Right atrium auricular region (tissue), 2 donors: Measurements from ENCODE around the gene NPC1. TPM values are rescaled to one million over a fixed set of nuclear protein-coding genes. Genes with fewer than 3 reads are reported as not detected.
"Not testable (repeated sequence)": the region's sequence is repeated elsewhere in the genome, so short reads cannot be mapped to it uniquely, and the experiment has no call there.

Source experiments
- DNase-seq: peaks from one replicate; pipeline ENCODE4 v3.0.0-alpha.2; 2019; ENCODE audit warnings: low spot score
- H3K27ac ChIP-seq, 2 donors: fragments of 200-600 bp; sonication (generic); 1 replicate in 1 of 2; 2 replicates in 1 of 2; pipeline ENCODE4 v1.5.1; 2016 to 2019
- H3K27me3 ChIP-seq, 2 donors: fragments of 200-600 bp; sonication (generic); one replicate each; pipeline versions ENCODE4 v1.5.1 to v1.6.0; 2017 to 2019
- H3K36me3 ChIP-seq: fragments of 200-600 bp; sonication (generic); one replicate; pipeline ENCODE4 v1.5.1; 2016
- H3K4me1 ChIP-seq, 2 donors: fragments of 200-600 bp; sonication (generic); one replicate each; pipeline versions ENCODE4 v1.5.1 to v1.6.0; 2017 to 2019
- H3K4me3 ChIP-seq, 2 donors: fragments of 200-600 bp; sonication (generic); 1 replicate in 1 of 2; 2 replicates in 1 of 2; pipeline ENCODE4 v1.5.1; 2017 to 2019; ENCODE audit warnings: mild to moderate bottlenecking in 1 of 2, moderate library complexity in 1 of 2
- H3K9me3 ChIP-seq, 2 donors: fragments of 200-600 bp; sonication (generic); one replicate each; pipeline ENCODE4 v1.5.1; 2019
- total RNA-seq, 2 donors: library from RNA; depleted of rRNA; stranded (reverse); fragments of >200 nt; gene quantifications; one replicate each; pipeline ENCODE4 v1.1.0, GENCODE V29; 2016
- TF ChIP-seq, protein P1 (sequence below), 2 donors: fragments of 200-600 bp; sonication (generic); IDR thresholded peaks; one replicate each; pipeline ENCODE4 v1.5.1; 2019; ENCODE audit warnings: antibody characterized with exemption in 2 of 2

The NPC1 gene
- total RNA-seq, 2 donors from 2014 or later: 16.2 to 26.4 TPM

DNA sequence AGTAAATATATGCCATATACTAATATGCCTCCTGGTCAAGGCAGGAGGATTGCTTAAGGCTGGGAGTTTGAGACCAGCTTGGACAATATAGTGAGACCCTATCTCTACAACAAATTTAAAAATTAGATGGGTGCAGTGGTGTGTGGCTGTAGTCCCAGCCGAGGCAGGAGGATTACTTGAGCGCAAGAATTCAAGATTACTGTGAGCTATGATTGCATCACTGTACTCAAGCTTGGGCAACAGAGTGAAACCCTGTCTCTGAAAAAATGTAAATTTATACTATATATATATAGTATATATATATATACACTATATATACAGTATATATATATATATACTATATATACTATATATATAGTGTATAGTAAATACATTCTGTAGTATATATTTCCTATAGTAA, 30.0 kb upstream of the NPC1 start:
- Histone ChIP-seq H3K27ac (no peak overlapping the region), H3K9me3 (no peaks in the 10 kb centered on the region), H3K4me3 (no peak overlapping the region), H3K4me1 (peaks cover 0 to 13% of the 10 kb centered on the region in 2 donors), H3K36me3 (no peaks in the 10 kb centered on the region), H3K27me3 (no peaks in the 10 kb centered on the region)
- no peak for DNase-seq
- TF ChIP-seq, protein P1, sequence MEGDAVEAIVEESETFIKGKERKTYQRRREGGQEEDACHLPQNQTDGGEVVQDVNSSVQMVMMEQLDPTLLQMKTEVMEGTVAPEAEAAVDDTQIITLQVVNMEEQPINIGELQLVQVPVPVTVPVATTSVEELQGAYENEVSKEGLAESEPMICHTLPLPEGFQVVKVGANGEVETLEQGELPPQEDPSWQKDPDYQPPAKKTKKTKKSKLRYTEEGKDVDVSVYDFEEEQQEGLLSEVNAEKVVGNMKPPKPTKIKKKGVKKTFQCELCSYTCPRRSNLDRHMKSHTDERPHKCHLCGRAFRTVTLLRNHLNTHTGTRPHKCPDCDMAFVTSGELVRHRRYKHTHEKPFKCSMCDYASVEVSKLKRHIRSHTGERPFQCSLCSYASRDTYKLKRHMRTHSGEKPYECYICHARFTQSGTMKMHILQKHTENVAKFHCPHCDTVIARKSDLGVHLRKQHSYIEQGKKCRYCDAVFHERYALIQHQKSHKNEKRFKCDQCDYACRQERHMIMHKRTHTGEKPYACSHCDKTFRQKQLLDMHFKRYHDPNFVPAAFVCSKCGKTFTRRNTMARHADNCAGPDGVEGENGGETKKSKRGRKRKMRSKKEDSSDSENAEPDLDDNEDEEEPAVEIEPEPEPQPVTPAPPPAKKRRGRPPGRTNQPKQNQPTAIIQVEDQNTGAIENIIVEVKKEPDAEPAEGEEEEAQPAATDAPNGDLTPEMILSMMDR (IDR thresholded peaks at IDR 0.05): no peak

- Histone ChIP-seq H3K36me3 (no peaks in the 10 kb centered on the region), H3K27me3 (no peaks in the 10 kb centered on the region), H3K4me1 (peaks cover 0 to 12% of the 10 kb centered on the region in 2 donors), H3K4me3 (no peak overlapping the region), H3K9me3 (no peaks in the 10 kb centered on the region), H3K27ac (no peak overlapping the region)
- TF ChIP-seq, protein P1 (IDR thresholded peaks at IDR 0.05): no peak
- DNase-seq: no peak
These were observed 28.6 kb upstream of the NPC1 start for GRCh38 chr18:23614891-23615290.

- TF ChIP-seq, protein P1 (IDR thresholded peaks at IDR 0.05): no peak
- DNase-seq: no peak
These were observed 28.1 kb upstream of the NPC1 start for GRCh38 chr18:23614413-23614812.

GRCh38 chr18:23613091-23613475, 26.8 kb upstream of the NPC1 start:
- not testable (repeated sequence) for DNase-seq, H3K36me3 ChIP-seq, H3K9me3 ChIP-seq, H3K27ac ChIP-seq, H3K4me3 ChIP-seq, H3K4me1 ChIP-seq, H3K27me3 ChIP-seq

More at GRCh38 chr18:23614413-23614812, 28.1 kb upstream of the NPC1 start:
- no peaks in the 10 kb centered on the region for H3K9me3 ChIP-seq
- H3K4me3 ChIP-seq: no peak overlapping the region
- no peaks in the 10 kb centered on the region for H3K27me3 ChIP-seq
- H3K27ac ChIP-seq: no peak overlapping the region
- H3K4me1 ChIP-seq: peaks cover 0 to 7% of the 10 kb centered on the region in 2 donors
- H3K36me3 ChIP-seq: no peaks in the 10 kb centered on the region

DNA sequence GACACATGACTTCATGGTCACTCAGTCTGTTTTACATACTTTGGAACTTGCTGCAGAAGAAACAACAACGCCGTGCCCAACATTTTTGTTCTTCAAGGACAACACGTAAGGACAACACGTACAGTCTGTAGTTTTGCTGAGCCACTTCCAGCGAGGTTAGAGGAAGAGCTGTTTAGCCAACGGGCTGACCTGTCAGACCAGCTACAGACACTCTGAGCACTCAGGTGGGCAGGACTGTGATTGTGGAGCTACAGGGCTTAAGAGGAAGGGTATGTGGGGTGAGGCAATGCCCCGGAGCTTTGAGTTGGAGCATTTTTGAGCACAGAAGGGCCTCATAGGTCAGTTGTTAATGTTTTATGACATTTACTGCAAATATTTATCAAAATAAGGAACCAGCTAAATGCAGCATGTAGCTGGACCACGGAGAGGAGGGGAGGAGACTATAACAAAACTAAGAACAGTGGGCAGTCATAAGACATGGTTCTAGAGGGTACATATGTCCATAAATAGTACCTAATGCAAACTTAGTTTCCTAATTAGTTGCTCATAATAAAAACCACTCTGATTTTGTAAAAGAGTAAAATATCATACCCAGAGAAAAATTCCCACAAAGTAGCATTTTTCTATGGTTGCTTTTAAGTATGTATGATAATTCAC, 26.3 kb upstream of the NPC1 start:
- Histone ChIP-seq H3K27me3 (no peaks in the 10 kb centered on the region), H3K4me1 (no peaks in the 10 kb centered on the region), H3K4me3 (no peak overlapping the region), H3K27ac (no peak overlapping the region), H3K36me3 (no peaks in the 10 kb centered on the region), H3K9me3 (no peaks in the 10 kb centered on the region)
- TF ChIP-seq, protein P1 (IDR thresholded peaks at IDR 0.05): no peak
- no peak for DNase-seq

DNA sequence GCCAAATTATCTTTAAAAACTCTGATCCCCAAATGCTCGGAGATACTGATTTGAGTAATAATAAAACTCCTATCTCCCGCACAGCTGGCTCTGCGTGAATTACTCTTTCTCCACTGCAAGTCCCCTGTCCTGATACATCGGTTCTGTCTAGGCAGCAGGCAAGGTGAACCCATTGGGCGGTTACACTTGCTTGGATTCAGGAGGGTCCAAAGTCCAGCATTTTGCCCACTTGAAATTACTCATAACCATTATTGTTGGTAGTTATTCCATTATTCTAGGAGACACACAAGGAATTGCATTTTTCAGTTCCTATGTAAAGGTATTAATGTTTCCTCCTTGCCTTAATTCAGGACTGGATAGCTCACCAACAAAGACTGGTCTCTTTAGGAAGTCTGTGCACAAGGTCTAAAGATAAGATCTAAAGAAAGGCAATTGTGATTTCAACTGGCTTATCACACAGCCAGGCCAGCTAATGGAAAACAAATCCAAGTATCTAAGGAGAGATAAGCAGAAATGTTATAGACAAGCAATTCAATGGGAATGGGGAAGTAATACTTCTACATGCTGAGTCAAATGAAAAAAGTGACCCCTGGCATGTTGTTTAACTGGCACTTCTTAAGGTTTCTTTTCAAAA, 23.2 kb upstream of the NPC1 start:
- no peak for DNase-seq
- Histone ChIP-seq H3K27ac (no peak overlapping the region), H3K4me1 (no peaks in the 10 kb centered on the region), H3K9me3 (no peaks in the 10 kb centered on the region), H3K36me3 (no peaks in the 10 kb centered on the region), H3K27me3 (no peaks in the 10 kb centered on the region), H3K4me3 (no peak overlapping the region)
- TF ChIP-seq, protein P1 (IDR thresholded peaks at IDR 0.05): no peak
